ENCODE data around the gene SPECC1L.

Gene SPECC1L

GRCh38 chr22:24376002-24376401 is 105.4 kb downstream of the SPECC1L start:
- no peak for DNase-seq

- no peak for DNase-seq
Measured at GRCh38 chr22:24376586-24376985, 106.0 kb downstream of the SPECC1L start.

DNA sequence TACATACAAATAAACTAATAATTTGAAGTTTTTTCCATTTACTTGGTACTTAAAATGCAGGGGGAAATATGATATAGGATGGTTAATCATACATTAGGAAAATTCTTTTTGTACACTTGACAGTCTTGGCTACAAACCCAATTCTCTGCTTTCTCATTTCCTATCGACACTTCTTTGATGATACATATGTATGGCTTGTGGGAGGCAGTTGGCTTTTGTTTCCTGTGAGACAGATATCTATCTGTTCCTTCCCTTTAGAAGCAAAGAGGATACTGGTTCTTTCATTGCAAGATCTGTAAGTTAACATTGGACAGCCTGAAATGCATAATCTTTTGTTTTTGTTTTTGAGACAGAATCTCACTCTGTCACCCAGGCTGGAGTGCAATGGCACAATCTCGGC is 108.9 kb downstream of the SPECC1L start:
- DNase-seq = peak; percentile 6

DNA sequence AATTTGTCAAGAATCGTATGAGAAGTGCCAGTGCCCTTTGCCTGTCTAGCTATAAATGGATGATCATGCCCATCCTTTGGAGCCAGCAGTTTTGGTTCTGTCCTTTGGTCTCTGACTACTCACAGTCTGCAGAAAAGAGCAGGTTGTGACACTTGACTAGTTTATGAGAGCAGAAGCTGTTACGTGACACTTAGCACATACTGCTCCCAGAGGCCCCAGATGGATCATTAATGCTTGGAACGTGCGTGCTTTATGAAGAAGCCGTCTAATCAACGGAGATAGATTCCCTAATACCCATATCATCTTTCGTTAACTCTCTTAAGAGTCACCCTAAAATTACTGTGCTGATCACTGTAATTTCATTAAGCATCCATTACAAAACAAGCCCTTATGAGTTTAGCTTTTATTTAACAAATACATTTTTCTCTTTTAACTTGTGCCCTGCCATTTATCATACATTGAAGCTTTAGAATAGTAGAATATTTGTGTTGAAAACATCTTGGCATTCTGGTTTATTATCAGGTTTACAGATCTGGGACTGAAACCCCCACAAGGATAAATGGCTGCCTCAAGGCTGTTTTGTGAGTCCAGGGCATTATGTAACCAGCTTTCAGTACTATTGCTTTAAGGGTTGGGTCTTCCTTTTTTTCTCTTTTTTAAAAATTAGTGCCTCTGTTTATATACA is 109.7 kb downstream of the SPECC1L start:
- peak; percentile 97 for DNase-seq

- DNase-seq = no peak
Measured at GRCh38 chr22:24380905-24381230, 110.2 kb downstream of the SPECC1L start.

GRCh38 chr22:24383061-24383460 is 112.4 kb downstream of the SPECC1L start:
- no peak for DNase-seq

GRCh38 chr22:24384131-24384530 is 113.5 kb downstream of the SPECC1L start:
- DNase-seq = no peak

DNA sequence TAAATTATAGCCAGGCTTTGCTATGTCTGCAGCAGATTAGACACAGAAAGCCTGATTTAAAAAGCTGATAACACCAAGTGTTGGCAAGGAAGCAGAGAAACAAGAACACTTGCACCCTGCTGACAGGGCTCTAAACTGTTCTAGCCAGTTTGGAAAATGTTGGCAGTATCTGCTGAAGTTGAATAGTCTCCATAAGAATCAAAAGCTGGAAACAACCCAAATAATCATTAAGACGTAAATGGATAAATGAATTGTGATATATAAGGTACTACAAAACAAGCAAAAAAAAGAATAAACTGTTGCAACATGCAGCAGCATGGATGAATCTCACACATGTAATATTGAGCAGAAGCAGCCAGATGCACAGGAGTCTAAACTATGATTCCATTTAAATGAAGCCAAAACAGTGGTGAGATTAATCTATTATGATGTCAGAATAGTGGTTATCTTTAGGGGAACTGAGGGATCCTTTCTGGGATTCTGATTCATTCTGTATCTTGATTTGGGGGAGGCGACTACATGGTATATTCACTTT is 116.4 kb downstream of the SPECC1L start:
- no peak for DNase-seq

DNA sequence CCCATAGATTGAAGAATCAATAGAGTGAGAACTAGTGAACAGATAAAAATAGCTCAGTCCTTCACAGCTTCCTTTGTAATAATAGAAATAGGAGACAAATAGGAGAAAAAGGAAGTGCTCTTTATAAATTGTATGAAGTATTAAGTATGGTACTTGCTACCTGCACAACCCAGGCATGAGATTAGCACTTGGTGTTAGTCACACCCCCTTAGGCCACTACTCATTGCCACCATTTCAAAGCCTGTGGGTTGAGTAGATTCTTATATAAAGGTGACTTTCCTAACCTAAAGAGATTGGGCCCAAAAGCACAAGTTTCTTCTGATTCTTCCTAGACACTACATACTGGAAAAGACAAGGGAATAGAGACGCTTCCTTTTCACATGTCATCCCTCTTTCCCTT is 119.0 kb downstream of the SPECC1L start:
- no peak for DNase-seq

DNA sequence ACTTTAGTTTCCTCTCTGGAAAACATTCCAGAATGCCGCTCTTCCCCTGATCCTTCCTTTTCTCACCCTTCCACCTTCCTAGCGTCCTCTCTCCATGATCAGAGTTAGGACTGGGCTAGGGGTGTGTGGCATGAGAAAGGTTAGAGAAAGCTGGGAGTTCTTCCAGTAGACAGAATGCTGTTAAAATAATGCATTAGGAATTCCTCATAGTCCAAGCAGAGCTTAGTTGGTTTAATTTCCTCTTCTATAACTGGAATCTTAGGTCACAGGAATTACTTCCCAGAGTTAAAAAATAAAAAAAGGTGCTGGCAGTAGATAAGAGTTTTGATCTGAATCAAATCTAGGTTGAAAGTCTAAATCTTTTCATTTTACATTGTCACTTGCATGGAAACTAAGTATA is 119.5 kb downstream of the SPECC1L start:
- DNase-seq = no peak

GRCh38 chr22:24390576-24390975 is 119.9 kb downstream of the SPECC1L start:
- DNase-seq = peak; percentile 78

DNA sequence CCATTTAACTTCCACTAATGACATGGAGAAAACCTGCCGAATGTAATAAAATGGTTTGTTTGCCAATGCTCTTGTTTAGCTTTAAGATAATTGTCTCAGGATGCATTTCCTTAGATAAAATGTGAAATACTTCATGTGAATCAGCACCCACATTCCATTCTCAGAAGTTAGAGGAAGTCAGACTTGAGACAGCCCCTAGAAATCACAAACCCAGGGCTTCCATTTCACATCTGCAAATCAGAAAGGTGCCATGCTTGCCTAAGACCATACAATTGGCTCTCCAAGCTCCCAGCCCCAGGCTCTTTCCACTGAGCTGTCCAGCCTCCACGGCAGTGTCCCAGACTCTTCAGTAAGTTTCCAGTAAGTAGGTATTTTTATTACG is 121.2 kb downstream of the SPECC1L start:
- DNase-seq = no peak

DNA sequence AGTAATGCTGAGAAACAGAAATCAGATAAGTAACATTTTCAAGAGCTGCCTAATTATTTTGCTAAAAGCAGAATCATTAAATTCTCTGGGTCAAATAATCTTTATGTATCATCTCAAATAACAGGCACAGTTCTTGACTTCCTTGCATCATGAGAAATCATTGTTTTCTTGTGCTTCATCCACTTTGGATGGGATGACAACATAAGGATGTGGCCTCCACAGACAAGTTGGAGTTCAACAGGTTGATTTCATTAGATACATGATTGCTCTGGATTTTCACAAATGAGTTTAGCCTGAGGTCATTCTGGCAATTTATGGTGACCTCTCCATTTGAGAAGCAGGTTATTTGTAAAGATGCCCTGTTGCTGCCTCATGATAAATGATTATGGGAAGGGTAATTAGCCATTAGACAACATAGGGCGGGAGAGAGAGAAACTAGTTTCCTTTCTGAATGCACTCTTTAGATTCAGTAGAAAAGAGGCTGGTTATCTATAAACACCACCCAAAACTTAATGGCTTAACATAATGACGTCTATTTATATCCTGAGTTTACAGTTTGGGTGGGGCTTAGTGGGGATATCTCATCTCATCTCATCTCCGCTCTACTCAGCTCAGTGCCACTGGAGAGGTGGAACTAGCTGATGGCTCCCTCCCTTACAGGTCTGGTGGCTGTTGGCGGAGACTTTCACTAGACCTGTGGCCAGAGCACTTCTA is 121.7 kb downstream of the SPECC1L start:
- no peak for DNase-seq

DNA sequence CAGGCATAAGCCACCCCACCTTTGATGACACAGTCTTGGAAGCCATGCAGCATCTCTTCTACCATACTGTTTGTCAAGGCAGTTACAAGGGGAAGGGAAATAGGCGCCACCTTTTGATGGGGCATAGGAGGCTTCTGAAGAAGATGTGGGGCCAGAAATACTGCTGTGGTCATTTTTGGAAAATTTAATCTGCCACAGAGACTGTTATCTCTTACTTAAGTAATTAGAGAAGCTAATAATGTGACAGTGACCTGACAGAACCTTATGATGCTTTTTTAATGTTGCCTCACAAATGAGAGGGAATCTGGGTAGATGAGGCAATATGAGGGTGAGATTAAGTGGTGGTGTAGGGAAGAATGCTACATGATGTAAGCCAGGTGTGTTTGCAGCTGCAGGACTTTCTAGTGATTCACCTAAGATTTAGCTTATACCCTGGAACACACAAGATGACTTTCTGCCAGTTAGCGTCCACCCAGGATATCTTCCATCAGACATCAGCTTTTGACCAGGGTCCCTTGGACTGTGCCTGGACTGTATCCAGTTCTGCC is 122.5 kb downstream of the SPECC1L start:
- no peak for DNase-seq

DNA sequence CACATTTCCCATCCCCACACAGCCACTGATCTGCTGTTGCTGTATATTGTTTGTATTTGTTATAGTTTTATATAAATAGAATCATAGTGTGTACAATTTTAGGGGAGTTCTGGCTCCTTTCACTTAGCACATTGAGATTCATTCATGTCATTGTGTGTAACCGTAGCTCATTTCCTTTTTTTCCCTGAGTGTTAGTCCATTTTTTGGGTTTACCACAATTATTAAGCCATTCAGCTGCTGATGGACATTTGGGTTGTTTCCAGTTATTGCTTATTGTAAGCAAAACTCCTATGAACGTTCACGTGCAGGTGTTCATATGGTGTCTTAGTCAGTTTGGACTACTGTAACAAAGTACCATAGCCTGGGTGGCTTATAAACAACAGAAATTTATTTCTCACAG is 123.2 kb downstream of the SPECC1L start:
- DNase-seq = no peak

- no peak for DNase-seq
Measured at GRCh38 chr22:24394254-24394653, 123.6 kb downstream of the SPECC1L start.

DNA sequence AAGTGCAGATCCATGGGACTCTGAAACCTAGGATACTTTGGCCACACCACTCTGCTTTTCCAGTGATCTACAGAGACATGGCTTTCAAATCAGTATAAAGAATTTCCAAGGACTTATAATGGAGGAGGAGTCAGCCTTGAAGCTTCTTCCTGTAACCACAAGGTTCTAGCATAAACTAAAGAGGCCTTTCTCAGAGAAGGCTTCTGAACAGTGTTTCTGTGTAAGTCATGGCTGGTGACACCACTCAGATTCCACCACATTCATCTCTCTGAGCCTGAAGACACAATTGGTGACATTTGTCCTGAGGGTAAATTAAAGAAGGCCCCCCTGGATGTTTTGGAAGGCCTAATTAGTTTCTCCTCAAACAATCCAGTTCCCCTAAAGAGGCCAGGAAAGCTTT is 127.8 kb downstream of the SPECC1L start:
- DNase-seq = no peak

GRCh38 chr22:24400034-24400725 is 129.5 kb downstream of the SPECC1L start:
- no peak for DNase-seq

DNA sequence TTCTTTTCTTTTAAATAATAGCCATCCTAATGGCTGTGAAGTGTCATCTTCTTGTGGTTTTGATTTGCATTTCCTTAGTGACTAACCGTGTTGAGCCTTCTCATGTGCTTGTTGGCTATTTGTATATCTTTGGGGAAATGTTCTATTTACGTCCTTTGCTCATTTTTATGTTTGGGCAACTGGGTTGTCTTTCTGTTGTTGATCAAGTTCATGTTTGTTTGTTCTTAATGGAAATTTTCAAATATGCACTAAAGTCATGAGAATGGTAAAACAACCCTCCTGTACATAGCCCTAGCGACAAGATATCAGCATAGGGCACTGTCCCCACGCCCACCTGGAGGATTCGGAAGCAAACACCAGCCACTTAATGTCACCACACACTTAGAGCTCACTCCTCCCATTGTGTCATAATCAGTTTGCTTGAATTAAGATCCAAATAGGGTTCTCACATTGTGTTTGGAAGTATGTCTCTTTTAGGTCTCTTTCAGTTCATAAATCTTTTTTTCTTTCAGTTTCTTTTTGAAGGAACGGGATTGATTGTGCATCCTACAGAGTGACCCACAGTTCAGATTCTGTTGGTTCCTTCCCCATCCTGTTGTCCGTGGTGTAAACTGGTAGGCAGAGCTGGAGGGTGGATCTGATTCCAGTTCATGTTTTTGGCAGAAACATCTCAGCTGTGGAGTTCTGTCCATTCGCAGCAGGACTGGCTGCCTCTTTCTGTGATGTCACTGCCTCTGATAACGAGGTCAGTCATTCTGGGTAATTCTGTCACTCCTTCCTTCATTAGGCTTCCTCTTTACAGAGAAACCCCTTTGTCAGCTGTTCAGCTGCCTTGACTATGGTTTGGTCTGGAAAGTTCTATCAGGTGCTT is 130.3 kb downstream of the SPECC1L start:
- DNase-seq = no peak

- DNase-seq = no peak
Measured at GRCh38 chr22:24401931-24402367, 131.3 kb downstream of the SPECC1L start.

GRCh38 chr22:24402460-24403192 is 132.0 kb downstream of the SPECC1L start:
- DNase-seq = no peak

DNA sequence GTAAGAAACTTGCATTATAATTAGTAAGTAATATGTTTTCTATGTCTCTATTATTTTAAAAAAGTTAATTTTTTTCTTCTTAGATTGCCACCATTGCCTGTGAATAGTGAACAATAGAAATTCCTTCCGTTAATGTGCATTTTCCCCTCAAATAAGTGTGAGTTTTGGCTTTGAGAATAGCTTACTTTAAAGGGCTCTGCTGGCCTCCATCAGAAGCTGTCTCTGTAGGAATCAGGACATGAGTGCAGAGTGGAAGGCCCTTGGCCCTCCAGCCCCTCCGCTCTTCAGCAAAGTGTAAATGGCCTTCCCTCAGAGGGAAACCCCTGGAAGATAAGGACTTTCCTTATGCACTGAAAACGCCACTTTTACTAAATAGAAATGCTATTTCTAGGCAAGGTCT is 132.7 kb downstream of the SPECC1L start:
- DNase-seq = no peak

Measured in NCI-H2171 treated with DMSO at 0.1 percent for 48 hours (cell line).